GM12878 (cell line): ENCODE measurements around the gene KHDRBS1. TPM values are rescaled to one million over a fixed set of nuclear protein-coding genes. Genes with fewer than 3 reads are reported as not detected.
A peak's percentile ranks its signal among the peaks of the same experiment; 100 is the strongest.
"Not testable (repeated sequence)": the region's sequence is repeated elsewhere in the genome, so short reads cannot be mapped to it uniquely, and the experiment has no call there.

Source experiments
- ATAC-seq: fragments of 200-7000 bp; cut with Tn5 transposase; 3 replicates; pipeline ENCODE4 v1.9.1; 2020; ENCODE audit warnings: mild to moderate bottlenecking, moderate library complexity
- BruUV-seq: library from RNA; stranded (reverse); fragments of 400-500 nt; replicated peaks from 2 replicates; lab custom pipeline; 2021; lab: Mats Ljungman, UMichigan
- CTCF ChIA-PET: fragments of 300-600 bp; sonication (Branson Sonifier 250); formaldehyde crosslinking; extraction: SDS; loops from one replicate; lab custom pipeline; 2021; ENCODE audit warnings: inconsistent platforms; lab: Yijun Ruan, JAX
- POLR2A ChIA-PET: fragments of 350-600 bp; formaldehyde crosslinking; extraction: SDS; loops from one replicate; lab custom pipeline; 2021; ENCODE audit warnings: inconsistent platforms; lab: Charles Lee
- RAD21 ChIA-PET: fragments of 300-600 bp; sonication (Branson Sonifier 250); formaldehyde crosslinking; loops from one replicate; lab custom pipeline; 2023; ENCODE audit warnings: antibody characterized with exemption; ENCODE audit not compliant: unreplicated experiment; lab: Charles Lee
- SMC1A ChIA-PET: fragments of 300-600 bp; sonication (Branson Sonifier 250); formaldehyde crosslinking; loops from one replicate; lab custom pipeline; 2023; ENCODE audit not compliant: unreplicated experiment, uncharacterized antibody; lab: Charles Lee
- DNase-seq: peaks from one replicate; pipeline ENCODE4 v3.0.0-alpha.2; 2011; ENCODE audit warnings: low read depth, low spot score
- FAIRE-seq: peaks from 3 replicates; lab custom pipeline; 2011; peaks lifted over from hg19 to GRCh38; lab: Jason Lieb, UNC
- H2AFZ ChIP-seq: 2 replicates; pipeline ENCODE4 v1.6.0; 2011; ENCODE audit warnings: low read depth, low read length, control low read depth; ENCODE audit not compliant: control insufficient read depth
- H3K27ac ChIP-seq: 2 replicates; pipeline ENCODE4 v1.5.1; 2011; ENCODE audit warnings: control low read depth; ENCODE audit not compliant: control insufficient read depth, insufficient read depth
- H3K27me3 ChIP-seq, 2 experiments: replicated peaks in 1 of 2; 2 replicates each; pipeline versions ENCODE4 v1.6.0 to v1.6.1; 2011; ENCODE audit warnings: low read length in 1 of 2; ENCODE audit not compliant: control insufficient read depth in 2 of 2, insufficient read depth in 2 of 2
- H3K36me3 ChIP-seq, 2 experiments: 2 replicates each; pipeline ENCODE4 v1.5.1; 2011; ENCODE audit warnings: low read length in 1 of 2; ENCODE audit not compliant: control insufficient read depth in 2 of 2, insufficient read depth in 2 of 2
- H3K4me1 ChIP-seq: 2 replicates; pipeline ENCODE4 v1.6.1; 2011; ENCODE audit warnings: mild to moderate bottlenecking, low read length, moderate library complexity, mixed read lengths; ENCODE audit not compliant: control insufficient read depth, insufficient read depth
- H3K4me2 ChIP-seq: 2 replicates; pipeline ENCODE4 v1.6.0; 2011; ENCODE audit warnings: control low read depth; ENCODE audit not compliant: control insufficient read depth, insufficient read depth
- H3K4me3 ChIP-seq: fragments of 200-600 bp; sonication (generic); 2 replicates; pipeline ENCODE4 v1.5.1; 2016
- H3K79me2 ChIP-seq: 2 replicates; pipeline ENCODE4 v1.6.0; 2011; ENCODE audit warnings: low read length; ENCODE audit not compliant: control insufficient read depth, insufficient read depth
- H3K9ac ChIP-seq: 2 replicates; pipeline ENCODE4 v1.8.0; 2011; ENCODE audit warnings: low read length, control low read depth, mixed read lengths; ENCODE audit not compliant: control insufficient read depth, insufficient read depth
- H3K9me3 ChIP-seq: replicated peaks from 3 replicates; pipeline ENCODE4 v1.5.1; 2011; ENCODE audit warnings: mild to moderate bottlenecking, low read length; ENCODE audit not compliant: control insufficient read depth, insufficient read depth
- H4K20me1 ChIP-seq: 2 replicates; pipeline ENCODE4 v1.6.0; 2011; ENCODE audit not compliant: control insufficient read depth, insufficient read depth
- WGBS: methylation state at CpG from one replicate; pipeline ENCODE4 v1.1.6; 2016; ENCODE audit warnings: low lambda C conversion rate; ENCODE audit not compliant: insufficient replicate concordance, insufficient coverage; ENCODE audit errors: missing lambda C conversion rate; 5-methylcytosine and 5-hydroxymethylcytosine counted together
- in situ Hi-C: fragments of 300-500 bp; cut with MboI; formaldehyde crosslinking; loops from 9 replicates; pipeline ENCODE4 v1.14.3; 2018; ENCODE audit warnings: mixed read lengths
- intact Hi-C: fragments of 100-400 bp; cut with micrococcal nuclease; formaldehyde crosslinking; loops from one replicate; pipeline ENCODE4 v1.14.2; 2022; ENCODE audit not compliant: unreplicated experiment
- polyA plus RNA-seq, 11 experiments: library from polyadenylated mRNA; depleted of rRNA in 4 of 11; unstranded in 6 of 11; stranded (reverse) in 5 of 11; fragments of >200 nt; fragmentation: Nextera tagmentation in 4 of 11; fragmentation: Illumina TruSeq in 1 of 11; extraction: Ambion mirVana in 4 of 11; extraction: Trizol in 1 of 11; gene quantifications; 1 replicate in 1 of 11; 2 replicates in 10 of 11; pipeline versions ENCODE4 v1.2.1 to v1.2.3, GENCODE V29; 2011 to 2016; ENCODE audit warnings: inconsistent platforms in 2 of 11, missing spikeins in 2 of 11, low read depth in 1 of 11
- total RNA-seq, 4 experiments: library from RNA; depleted of rRNA in 3 of 4; stranded (reverse); fragments of >200 nt in 3 of 4; fragmentation: Illumina TruSeq in 1 of 4; extraction: Trizol in 1 of 4; gene quantifications; 2 replicates each; pipeline versions ENCODE4 v1.2.1 to v1.2.3, GENCODE V29; 2013 to 2021
- TF ChIP-seq, protein P1 (sequence below): fragments of 450-650 bp; IDR thresholded peaks from 2 replicates; pipeline ENCODE4 v1.6.1; 2016; ENCODE audit warnings: mild to moderate bottlenecking
- TF ChIP-seq, protein P2 (sequence below): fragments of 450-650 bp; IDR thresholded peaks from 2 replicates; pipeline ENCODE4 v1.6.1; 2016; ENCODE audit warnings: mild to moderate bottlenecking

KHDRBS1 gene
- total and polyA plus RNA-seq, 10 of the 15 experiments (the other 5 are each of a cell fraction or from before 2014, with no cell fraction given): 42.5 to 204 (median 96.0) TPM

DNA sequence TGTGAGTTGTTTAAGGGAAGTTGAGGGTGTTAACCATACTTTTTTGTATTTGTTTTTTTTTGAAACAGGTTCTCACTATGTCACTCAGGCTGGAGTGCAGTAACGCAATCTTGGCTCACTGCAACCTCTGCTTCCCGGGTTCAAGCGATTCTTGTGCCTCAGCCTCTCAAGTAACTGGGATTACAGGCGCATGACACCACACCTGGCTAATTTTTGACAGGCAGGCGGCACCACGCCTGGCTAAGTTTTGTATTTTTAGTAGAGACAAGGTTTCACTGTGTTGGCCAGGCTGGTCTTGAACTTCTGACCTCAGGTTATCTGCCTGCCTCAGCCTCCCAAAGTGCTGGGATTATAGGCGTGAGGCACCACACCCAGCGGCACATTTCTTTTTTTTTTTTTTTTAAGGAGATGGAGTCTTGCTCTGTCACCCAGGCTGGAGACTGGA is 7.9 kb downstream of the KHDRBS1 start:
- Histone ChIP-seq H3K36me3 (peaks cover 4 to 27% of the 10 kb centered on the region in 2 experiments), H3K4me3 (0 out of 2 replicates have a peak overlapping the region, but pooled peaks have one; percentile 7), H3K79me2 (peaks cover 93% of the 10 kb centered on the region), H3K4me1 (peaks cover 32% of the 10 kb centered on the region), H3K27ac (peak overlapping the region; percentile 33), H3K4me2 (peak overlapping the region; percentile 71)
- in situ Hi-C loops, H3K9me3 ChIP-seq, H3K27me3 ChIP-seq, DNase-seq, H4K20me1 ChIP-seq, BruUV-seq, FAIRE-seq, intact Hi-C loops, H3K9ac ChIP-seq, H2AFZ ChIP-seq: not testable (repeated sequence)
- peak; percentile 41 for ATAC-seq
- SMC1A ChIA-PET: interaction anchor here (0.5 to 1.7 kb wide), 7 partner anchors 8 to 161 kb away, joined by 3 to 8 read pairs (median 3); partner anchors contain the start of gene KHDRBS1
- POLR2A ChIA-PET: interaction anchor here (0.6 to 1.6 kb wide), 5 partner anchors 16 to 419 kb away, joined by 3 to 4 read pairs (median 3); no protein-coding TSS in a partner anchor
- CTCF ChIA-PET: interaction anchor here (0.6 to 1.6 kb wide), 3 partner anchors 16 to 58 kb away, joined by 3 to 7 read pairs (median 3); no protein-coding TSS in a partner anchor
- WGBS: 8% methylated on average over 8 of the region's 8 CpGs
- TF ChIP-seq, protein P1, sequence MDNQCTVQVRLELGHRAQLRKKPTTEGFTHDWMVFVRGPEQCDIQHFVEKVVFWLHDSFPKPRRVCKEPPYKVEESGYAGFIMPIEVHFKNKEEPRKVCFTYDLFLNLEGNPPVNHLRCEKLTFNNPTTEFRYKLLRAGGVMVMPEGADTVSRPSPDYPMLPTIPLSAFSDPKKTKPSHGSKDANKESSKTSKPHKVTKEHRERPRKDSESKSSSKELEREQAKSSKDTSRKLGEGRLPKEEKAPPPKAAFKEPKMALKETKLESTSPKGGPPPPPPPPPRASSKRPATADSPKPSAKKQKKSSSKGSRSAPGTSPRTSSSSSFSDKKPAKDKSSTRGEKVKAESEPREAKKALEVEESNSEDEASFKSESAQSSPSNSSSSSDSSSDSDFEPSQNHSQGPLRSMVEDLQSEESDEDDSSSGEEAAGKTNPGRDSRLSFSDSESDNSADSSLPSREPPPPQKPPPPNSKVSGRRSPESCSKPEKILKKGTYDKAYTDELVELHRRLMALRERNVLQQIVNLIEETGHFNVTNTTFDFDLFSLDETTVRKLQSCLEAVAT: peak; percentile 41; the same call in 1 of the 2 replicates
- TF ChIP-seq, protein P2, sequence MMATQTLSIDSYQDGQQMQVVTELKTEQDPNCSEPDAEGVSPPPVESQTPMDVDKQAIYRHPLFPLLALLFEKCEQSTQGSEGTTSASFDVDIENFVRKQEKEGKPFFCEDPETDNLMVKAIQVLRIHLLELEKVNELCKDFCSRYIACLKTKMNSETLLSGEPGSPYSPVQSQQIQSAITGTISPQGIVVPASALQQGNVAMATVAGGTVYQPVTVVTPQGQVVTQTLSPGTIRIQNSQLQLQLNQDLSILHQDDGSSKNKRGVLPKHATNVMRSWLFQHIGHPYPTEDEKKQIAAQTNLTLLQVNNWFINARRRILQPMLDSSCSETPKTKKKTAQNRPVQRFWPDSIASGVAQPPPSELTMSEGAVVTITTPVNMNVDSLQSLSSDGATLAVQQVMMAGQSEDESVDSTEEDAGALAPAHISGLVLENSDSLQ: peak; percentile 76
- RAD21 ChIA-PET: interaction anchor here (1.3 kb wide), 1 partner anchor 22 kb away, joined by 3 read pairs; no protein-coding TSS in a partner anchor
